Mucosa of descending colon (tissue), 3 donors: ENCODE results near the gene FERMT2. TPM values are rescaled to one million over a fixed set of nuclear protein-coding genes. Genes with fewer than 3 reads are reported as not detected.

ENCODE experiments used
- ATAC-seq: fragments of 200-7000 bp; cut with Tn5 transposase; one replicate; pipeline ENCODE4 v1.9.1; 2020; ENCODE audit warnings: mild to moderate bottlenecking, moderate library complexity
- DNase-seq, 3 donors: peaks; one replicate each; pipeline ENCODE4 v3.0.0-alpha.2; 2020
- H3K36me3 ChIP-seq: fragments of 200-600 bp; one replicate; pipeline ENCODE4 v1.8.0; 2021; ENCODE audit warnings: low read depth, mild to moderate bottlenecking
- H3K4me1 ChIP-seq: fragments of 200-600 bp; one replicate; pipeline ENCODE4 v1.8.0; 2021; ENCODE audit warnings: low read depth, mild to moderate bottlenecking
- H3K4me3 ChIP-seq: fragments of 200-600 bp; one replicate; pipeline ENCODE4 v1.8.0; 2021; ENCODE audit warnings: mild to moderate bottlenecking
- H3K9me3 ChIP-seq: fragments of 200-600 bp; one replicate; pipeline ENCODE4 v1.8.0; 2021; ENCODE audit warnings: mild to moderate bottlenecking
- intact Hi-C, 2 donors: fragments of 100-400 bp; cut with DNase I in 1 of 2; cut with micrococcal nuclease in 1 of 2; formaldehyde crosslinking; loops; one replicate each; pipeline versions ENCODE4 v1.11.0 to v1.11.1; 2022; cut with DNase I, micrococcal nuclease
- total RNA-seq, 3 donors: library from RNA; stranded (reverse); fragmentation: NEBNext Ultra II Directional in 2 of 3; extraction: Animal tissue kit (Norgen Biotek cat#: 25700) in 2 of 3; gene quantifications; one replicate each; pipeline versions ENCODE4 v1.2.1 to v1.2.4, GENCODE V29; 2021 to 2023
- TF ChIP-seq, protein P1 (sequence below): fragments of 200-600 bp; IDR thresholded peaks from one replicate; pipeline ENCODE4 v1.8.0; 2022; ENCODE audit warnings: antibody characterized with exemption, mild to moderate bottlenecking
- donor health status: DM: no; HTN: no; CAD: no; lungs with moderate emphysema.
- donor health status: DM: no; HTN: no; CAD: no.
- donor health status: DM: no; HTN: yes; CAD: no.

Gene FERMT2
- total RNA-seq, 3 donors from 2014 or later = 6.9 to 228 (median 22.9) TPM

DNA sequence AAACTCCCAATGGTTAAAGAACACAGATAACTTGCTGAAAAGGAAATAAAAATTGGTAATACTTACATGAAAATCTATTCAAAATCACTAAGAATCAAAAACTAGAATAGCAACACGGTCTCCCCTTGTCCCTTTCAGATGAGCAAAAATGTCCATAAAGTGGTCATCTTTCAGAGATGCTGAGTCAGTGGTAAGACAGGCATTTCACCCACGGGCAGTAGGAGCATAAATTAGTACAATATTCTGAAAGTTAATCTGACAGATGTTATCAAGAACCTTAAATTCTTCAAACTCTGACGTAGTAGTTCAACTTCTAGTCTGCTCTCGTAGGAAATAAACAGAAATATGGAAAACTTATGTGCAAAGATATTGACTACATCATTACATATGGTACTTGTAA is 126.4 kb downstream of the FERMT2 start:
- no peak overlapping the region for H3K4me3 ChIP-seq
- ATAC-seq = no peak
- no peaks in the 10 kb centered on the region for H3K36me3 ChIP-seq
- no peak for DNase-seq
- H3K4me1 ChIP-seq = peaks cover 8% of the 10 kb centered on the region
- intact Hi-C loops = loop anchor here (5.0 to 10.0 kb wide), 2 partner anchors 138 to 230 kb away; no protein-coding TSS in a partner anchor
- H3K9me3 ChIP-seq = no peaks in the 10 kb centered on the region
- TF ChIP-seq, protein P1, sequence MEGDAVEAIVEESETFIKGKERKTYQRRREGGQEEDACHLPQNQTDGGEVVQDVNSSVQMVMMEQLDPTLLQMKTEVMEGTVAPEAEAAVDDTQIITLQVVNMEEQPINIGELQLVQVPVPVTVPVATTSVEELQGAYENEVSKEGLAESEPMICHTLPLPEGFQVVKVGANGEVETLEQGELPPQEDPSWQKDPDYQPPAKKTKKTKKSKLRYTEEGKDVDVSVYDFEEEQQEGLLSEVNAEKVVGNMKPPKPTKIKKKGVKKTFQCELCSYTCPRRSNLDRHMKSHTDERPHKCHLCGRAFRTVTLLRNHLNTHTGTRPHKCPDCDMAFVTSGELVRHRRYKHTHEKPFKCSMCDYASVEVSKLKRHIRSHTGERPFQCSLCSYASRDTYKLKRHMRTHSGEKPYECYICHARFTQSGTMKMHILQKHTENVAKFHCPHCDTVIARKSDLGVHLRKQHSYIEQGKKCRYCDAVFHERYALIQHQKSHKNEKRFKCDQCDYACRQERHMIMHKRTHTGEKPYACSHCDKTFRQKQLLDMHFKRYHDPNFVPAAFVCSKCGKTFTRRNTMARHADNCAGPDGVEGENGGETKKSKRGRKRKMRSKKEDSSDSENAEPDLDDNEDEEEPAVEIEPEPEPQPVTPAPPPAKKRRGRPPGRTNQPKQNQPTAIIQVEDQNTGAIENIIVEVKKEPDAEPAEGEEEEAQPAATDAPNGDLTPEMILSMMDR = no peak

DNA sequence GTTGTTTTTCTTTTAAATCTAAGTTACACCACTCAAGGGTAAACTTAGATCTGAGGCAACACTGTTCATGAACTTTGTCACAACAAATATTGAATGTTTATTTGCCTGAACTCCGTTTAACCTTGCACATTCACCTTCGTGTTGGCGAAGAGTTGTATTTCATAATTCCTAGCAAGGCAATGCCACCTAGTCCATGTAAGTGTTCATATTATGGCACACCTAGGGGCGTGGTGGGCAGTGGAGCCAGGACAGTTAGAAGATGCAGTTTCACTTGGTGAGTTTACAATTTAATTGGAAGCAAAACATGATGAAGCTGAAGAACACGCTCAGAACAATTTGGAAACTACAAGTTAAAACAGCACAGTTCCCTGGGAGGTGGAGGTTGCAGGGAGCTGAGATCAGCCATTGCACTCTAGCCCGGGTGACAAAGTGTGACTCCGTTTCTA is 129.0 kb downstream of the FERMT2 start:
- DNase-seq (peak in 1 of 3 donors; percentile 31), ATAC-seq (no peak)
- no peak overlapping the region for H3K4me3 ChIP-seq
- no peaks in the 10 kb centered on the region for H3K9me3 ChIP-seq
- peaks cover 8% of the 10 kb centered on the region for H3K4me1 ChIP-seq
- no peaks in the 10 kb centered on the region for H3K36me3 ChIP-seq
- TF ChIP-seq, protein P1 = no peak
- intact Hi-C loops = loop anchor here (5.0 to 10.0 kb wide), 2 partner anchors 140 to 233 kb away; no protein-coding TSS in a partner anchor

DNA sequence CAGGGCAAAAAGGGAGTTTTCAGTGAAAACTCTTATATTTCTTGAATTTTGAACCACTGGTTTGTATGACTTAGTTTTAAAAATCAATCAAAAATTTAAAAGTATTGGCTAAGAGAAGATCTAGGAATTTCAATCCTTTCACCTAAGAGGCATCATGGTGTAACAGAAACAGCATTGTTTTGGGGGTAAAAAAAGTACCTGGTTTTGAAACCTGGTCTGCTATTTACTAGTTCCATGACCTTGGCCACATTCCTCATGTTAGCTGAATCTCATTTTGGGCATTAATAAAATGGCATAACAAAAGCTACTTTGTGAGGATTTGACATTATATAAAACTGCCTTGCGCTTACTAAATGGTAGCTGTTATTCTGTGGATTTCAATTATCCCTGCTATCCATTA is 142.7 kb downstream of the FERMT2 start:
- Histone ChIP-seq H3K4me3 (no peak overlapping the region), H3K36me3 (no peaks in the 10 kb centered on the region), H3K9me3 (no peaks in the 10 kb centered on the region), H3K4me1 (no peaks in the 10 kb centered on the region)
- DNase-seq (no peak), ATAC-seq (no peak)
- TF ChIP-seq, protein P1 = no peak
- intact Hi-C loops = no loop called here

Other genes with a start within 250 kb of the FERMT2 start
- gene PSMC6, start 243.8 kb downstream of the FERMT2 start, total RNA-seq = 10 to 100 TPM; 68.1 to 70.3 (median 69.7) TPM
- 10 to 100 TPM in 1 of 3 donors, 1 to 10 TPM in 2; 8.1 to 14.4 (median 9.5) TPM for gene STYX, start 220.9 kb downstream of the FERMT2 start, total RNA-seq
- gene GNPNAT1, start 159.4 kb downstream of the FERMT2 start, total RNA-seq = 10 to 100 TPM; 19.9 to 33.1 (median 21.4) TPM
- gene DDHD1, start 202.3 kb upstream of the FERMT2 start, total RNA-seq = 10 to 100 TPM in 1 of 3 donors, 1 to 10 TPM in 2; 7.7 to 15.7 (median 8.2) TPM